SK-N-MC (cell line): ENCODE results near the gene WDFY4.

Experiments used
- EZH2 ChIP-seq: fragments of 200-600 bp; sonication (generic); IDR thresholded peaks from one replicate; pipeline ENCODE4 v1.6.1; 2017; ENCODE audit warnings: antibody characterized with exemption
- POLR2AphosphoS5 ChIP-seq: IDR thresholded peaks from 2 replicates; pipeline ENCODE4 v1.6.1; 2012; ENCODE audit warnings: mild to moderate bottlenecking, low read depth, low read length, borderline replicate concordance

- TF ChIP-seq POLR2AphosphoS5 = no peak
- no peak for TF ChIP-seq EZH2
These were observed 279.4 kb downstream of the WDFY4 start for GRCh38 chr10:48964038-48964437.
